GM23248 (cell line): ENCODE measurements around the gene MORC3. TPM values are rescaled to one million over a fixed set of nuclear protein-coding genes. Genes with fewer than 3 reads are reported as not detected.
A peak's percentile ranks its signal among the peaks of the same experiment; 100 is the strongest.

Experiments
- DNase-seq: peaks from one replicate; pipeline ENCODE4 v3.0.0-alpha.2; 2015
- H2AFZ ChIP-seq: fragments of 200-600 bp; sonication (generic); 2 replicates; pipeline ENCODE4 v1.6.1; 2016; ENCODE audit warnings: antibody characterized with exemption
- H3F3A ChIP-seq: fragments of 200-600 bp; sonication (generic); 2 replicates; pipeline ENCODE4 v1.6.1; 2016; ENCODE audit warnings: mild to moderate bottlenecking, antibody characterized with exemption, mixed run types; ENCODE audit not compliant: insufficient read depth
- H3K27ac ChIP-seq: fragments of 200-600 bp; sonication (generic); 2 replicates; pipeline ENCODE4 v1.5.1; 2016; ENCODE audit warnings: mild to moderate bottlenecking
- H3K27me3 ChIP-seq: fragments of 200-600 bp; sonication (generic); replicated peaks from 2 replicates; pipeline ENCODE4 v1.6.1; 2016; ENCODE audit warnings: mild to moderate bottlenecking; ENCODE audit not compliant: insufficient read depth
- H3K36me3 ChIP-seq: fragments of 200-600 bp; sonication (generic); 2 replicates; pipeline ENCODE4 v1.6.1; 2016; ENCODE audit warnings: low read depth, mild to moderate bottlenecking
- H3K4me1 ChIP-seq: fragments of 200-600 bp; sonication (generic); 2 replicates; pipeline ENCODE4 v1.6.1; 2016; ENCODE audit warnings: mild to moderate bottlenecking; ENCODE audit not compliant: insufficient read depth
- H3K4me2 ChIP-seq: fragments of 200-600 bp; sonication (generic); one replicate; pipeline ENCODE4 v1.6.1; 2016; ENCODE audit warnings: mild to moderate bottlenecking; ENCODE audit not compliant: unreplicated experiment
- H3K4me3 ChIP-seq: fragments of 200-600 bp; sonication (generic); 2 replicates; pipeline ENCODE4 v1.5.1; 2016; ENCODE audit warnings: mild to moderate bottlenecking
- H3K79me2 ChIP-seq: fragments of 200-600 bp; sonication (generic); 2 replicates; pipeline ENCODE4 v1.6.1; 2016; ENCODE audit warnings: mild to moderate bottlenecking; ENCODE audit not compliant: insufficient read depth
- H3K9ac ChIP-seq: fragments of 200-600 bp; sonication (generic); 2 replicates; pipeline ENCODE4 v1.6.1; 2016; ENCODE audit warnings: mild to moderate bottlenecking
- H3K9me2 ChIP-seq: fragments of 200-600 bp; sonication (generic); 2 replicates; pipeline ENCODE4 v1.6.1; 2016; ENCODE audit warnings: mixed run types, mild to moderate bottlenecking, moderate library complexity; ENCODE audit not compliant: insufficient read depth
- H3K9me3 ChIP-seq: fragments of 200-600 bp; sonication (generic); one replicate; pipeline ENCODE4 v1.6.1; 2017; ENCODE audit warnings: low read depth
- H4K20me1 ChIP-seq: fragments of 200-600 bp; sonication (generic); 2 replicates; pipeline ENCODE4 v1.6.0; 2016; ENCODE audit not compliant: insufficient read depth
- EZH2 ChIP-seq: fragments of 200-600 bp; sonication (generic); IDR thresholded peaks from 2 replicates; pipeline ENCODE4 v1.6.1; 2018; ENCODE audit warnings: antibody characterized with exemption, mild to moderate bottlenecking; ENCODE audit not compliant: insufficient read depth, poor library complexity, severe bottlenecking
- EZH2phosphoT487 ChIP-seq: fragments of 200-600 bp; sonication (generic); IDR thresholded peaks from 2 replicates; pipeline ENCODE4 v1.6.1; 2018; ENCODE audit warnings: antibody characterized with exemption, moderate library complexity, mild to moderate bottlenecking, low read depth; ENCODE audit not compliant: insufficient read depth
- WGBS, 2 experiments: methylation state at CpG; one replicate each; pipeline ENCODE4 v1.1.6; 2015 to 2017; ENCODE audit warnings: low lambda C conversion rate in 2 of 2, low coverage in 1 of 2; ENCODE audit errors: missing lambda C conversion rate in 2 of 2; 5-methylcytosine and 5-hydroxymethylcytosine counted together
- in situ Hi-C: fragments of 300-500 bp; cut with MboI; formaldehyde crosslinking; loops from 2 replicates; pipeline ENCODE4 v1.15.0; 2020
- polyA plus RNA-seq: library from polyadenylated mRNA; unstranded; fragments of >200 nt; fragmentation: Nextera tagmentation; extraction: Ambion mirVana; gene quantifications from 2 replicates; pipeline ENCODE4 v1.2.1, GENCODE V29; 2016
- total RNA-seq: library from RNA; depleted of rRNA; stranded (reverse); fragments of >200 nt; shearing (Covaris generic); gene quantifications from 2 replicates; pipeline ENCODE4 v1.2.3, GENCODE V29; 2014

The MORC3 gene
- total and polyA plus RNA-seq, 2 experiments from 2014 or later: 17.4 to 35.1 TPM

DNA sequence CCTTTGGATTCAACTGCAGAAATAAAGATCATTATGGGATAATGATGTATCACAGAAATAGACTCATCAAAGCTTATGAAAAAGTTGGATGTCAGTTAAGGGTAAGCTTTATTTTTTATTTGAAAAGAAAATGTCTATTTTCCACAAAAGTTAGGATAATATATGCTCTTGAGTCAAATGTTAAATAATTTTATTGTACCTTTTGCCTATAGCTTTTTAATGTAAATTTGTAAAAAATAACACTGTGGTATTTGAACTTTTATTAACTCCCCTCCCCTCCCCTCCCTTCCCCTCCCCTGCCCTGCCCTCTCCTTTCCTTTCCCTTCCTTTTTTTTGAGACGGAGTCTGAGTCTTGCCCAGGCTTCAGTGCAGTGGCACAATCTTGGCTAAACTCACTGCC lies 24.9 kb downstream of the MORC3 start:
- DNase-seq: no peak
- no peaks in the 10 kb centered on the region for H4K20me1 ChIP-seq
- H3K4me1 ChIP-seq: peaks cover 21% of the 10 kb centered on the region
- TF ChIP-seq EZH2 (no peak), EZH2phosphoT487 (no peak)
- H3K9me3 ChIP-seq: no peaks in the 10 kb centered on the region
- peaks cover 36% of the 10 kb centered on the region for H3F3A ChIP-seq
- no peak overlapping the region for H3K4me3 ChIP-seq
- in situ Hi-C loops: no loop called here
- 93% methylated on average over 1 of the region's 1 CpG; no CpG with 5 or more reads in 1 of the 2 experiments for WGBS, 2 experiments
- H2AFZ ChIP-seq: no peak overlapping the region
- peaks cover 63% of the 10 kb centered on the region for H3K79me2 ChIP-seq
- H3K9ac ChIP-seq: no peak overlapping the region
- no peaks in the 10 kb centered on the region for H3K27me3 ChIP-seq
- no peaks in the 10 kb centered on the region for H3K9me2 ChIP-seq
- H3K36me3 ChIP-seq: peaks cover 55% of the 10 kb centered on the region
- no peak overlapping the region for H3K4me2 ChIP-seq
- no peak overlapping the region for H3K27ac ChIP-seq

DNA sequence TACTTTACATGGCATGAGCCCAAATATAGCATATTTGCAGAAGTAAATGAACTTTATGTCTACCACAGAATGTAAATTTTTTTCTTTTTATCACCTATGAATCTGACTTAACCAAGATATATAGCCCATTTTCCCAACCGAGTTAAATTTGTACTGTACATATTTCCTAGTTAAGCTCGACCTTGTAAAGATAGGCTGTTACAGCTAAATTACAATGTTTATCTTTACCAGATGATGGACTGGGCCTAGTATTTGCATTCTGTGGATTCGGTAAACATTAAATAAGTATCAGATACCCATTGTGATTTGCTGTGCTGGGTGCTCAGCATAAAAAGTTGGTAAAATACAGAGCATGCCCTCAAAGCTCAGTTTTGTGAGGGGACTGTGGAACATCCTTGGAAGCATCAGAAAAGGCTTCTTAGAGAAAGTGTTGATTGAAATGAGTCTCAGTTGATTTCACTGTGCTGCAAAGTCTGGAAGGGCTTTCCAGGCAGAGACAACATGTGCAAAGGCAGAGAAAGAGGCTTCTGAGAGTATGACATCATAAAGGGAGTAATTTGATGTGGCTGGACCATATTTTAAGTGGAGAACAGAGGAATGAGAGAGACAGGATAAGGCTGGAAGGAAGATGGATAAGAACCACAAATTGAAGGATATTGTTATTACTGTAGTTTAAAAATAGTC lies 27.4 kb downstream of the MORC3 start:
- DNase-seq: peak; percentile 32
- H3K9me2 ChIP-seq: no peaks in the 10 kb centered on the region
- no peaks in the 10 kb centered on the region for H3K27me3 ChIP-seq
- no peaks in the 10 kb centered on the region for H4K20me1 ChIP-seq
- H3F3A ChIP-seq: peaks cover 42% of the 10 kb centered on the region
- in situ Hi-C loops: no loop called here
- peak overlapping the region; percentile 31 for H3K27ac ChIP-seq
- WGBS, 2 experiments: 53 to 65% methylated on average over 3 of the region's 3 CpGs
- no peak overlapping the region for H3K9ac ChIP-seq
- no peaks in the 10 kb centered on the region for H3K9me3 ChIP-seq
- TF ChIP-seq EZH2 (no peak), EZH2phosphoT487 (no peak)
- H3K79me2 ChIP-seq: peaks cover 55% of the 10 kb centered on the region
- peaks cover 47% of the 10 kb centered on the region for H3K36me3 ChIP-seq
- no peak overlapping the region for H3K4me2 ChIP-seq
- H3K4me3 ChIP-seq: no peak overlapping the region
- H3K4me1 ChIP-seq: peaks cover 31% of the 10 kb centered on the region
- no peak overlapping the region for H2AFZ ChIP-seq

DNA sequence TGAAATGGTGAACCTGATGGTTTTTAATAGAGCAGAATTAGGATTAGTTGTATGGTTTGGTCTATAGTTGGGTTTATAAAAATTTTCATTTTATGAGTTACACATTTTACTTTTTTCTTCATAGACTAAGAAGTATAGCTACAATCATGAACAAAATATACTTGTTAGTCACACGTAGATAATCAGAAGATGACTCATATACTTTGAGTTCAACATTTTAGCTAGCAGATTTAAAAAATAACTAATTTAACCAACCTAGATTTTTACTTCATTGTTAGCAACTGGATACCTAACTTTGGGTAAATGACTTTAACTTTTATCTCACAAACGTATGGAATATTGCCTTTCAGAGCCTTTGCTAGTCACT lies 27.9 kb downstream of the MORC3 start:
- TF ChIP-seq EZH2phosphoT487: no peak
- TF ChIP-seq EZH2: no peak
- peak; percentile 61 for DNase-seq
- H3K4me2 ChIP-seq: no peak overlapping the region
- H3F3A ChIP-seq: peaks cover 42% of the 10 kb centered on the region
- no peaks in the 10 kb centered on the region for H4K20me1 ChIP-seq
- H3K9me2 ChIP-seq: no peaks in the 10 kb centered on the region
- H3K9me3 ChIP-seq: no peaks in the 10 kb centered on the region
- in situ Hi-C loops: no loop called here
- peak overlapping the region; percentile 31 for H3K27ac ChIP-seq
- 39 to 40% methylated on average over 2 of the region's 2 CpGs for WGBS, 2 experiments
- no peak overlapping the region for H2AFZ ChIP-seq
- peaks cover 49% of the 10 kb centered on the region for H3K36me3 ChIP-seq
- H3K4me1 ChIP-seq: peaks cover 31% of the 10 kb centered on the region
- no peaks in the 10 kb centered on the region for H3K27me3 ChIP-seq
- H3K9ac ChIP-seq: no peak overlapping the region
- peaks cover 55% of the 10 kb centered on the region for H3K79me2 ChIP-seq
- H3K4me3 ChIP-seq: no peak overlapping the region

- in situ Hi-C loops: no loop called here
- DNase-seq: no peak
- no peaks in the 10 kb centered on the region for H3K9me2 ChIP-seq
- no peaks in the 10 kb centered on the region for H3K27me3 ChIP-seq
- H3K4me3 ChIP-seq: no peak overlapping the region
- peaks cover 51% of the 10 kb centered on the region for H3K79me2 ChIP-seq
- TF ChIP-seq EZH2phosphoT487 (no peak), EZH2 (no peak)
- H3F3A ChIP-seq: peaks cover 42% of the 10 kb centered on the region
- peaks cover 41% of the 10 kb centered on the region for H3K36me3 ChIP-seq
- no peak overlapping the region for H2AFZ ChIP-seq
- 97% methylated on average over 2 of the region's 2 CpGs for WGBS, 2 experiments
- H3K4me2 ChIP-seq: no peak overlapping the region
- no peaks in the 10 kb centered on the region for H3K9me3 ChIP-seq
- no peaks in the 10 kb centered on the region for H4K20me1 ChIP-seq
- no peak overlapping the region for H3K9ac ChIP-seq
- peaks cover 31% of the 10 kb centered on the region for H3K4me1 ChIP-seq
- H3K27ac ChIP-seq: no peak overlapping the region
Measured at GRCh38 chr21:36349315-36349714, 29.3 kb downstream of the MORC3 start.
